Left renal pelvis (tissue), 4 donors: Measurements from ENCODE around the gene ZRANB3. TPM values are rescaled to one million over a fixed set of nuclear protein-coding genes. Genes with fewer than 3 reads are reported as not detected.

Source experiments
- DNase-seq, 4 donors: peaks; one replicate each; pipeline ENCODE4 v3.0.0-alpha.2; 2013; ENCODE audit warnings: low read depth in 4 of 4, low spot score in 3 of 4
- polyA plus RNA-seq, 4 donors: library from polyadenylated mRNA; unstranded; fragments of 120-200 nt; gene quantifications; one replicate each; pipeline ENCODE4 v1.2.1, GENCODE V29; 2013; ENCODE audit not compliant: insufficient read length in 4 of 4

Gene ZRANB3
- polyA plus RNA-seq, 4 donors: 6.8 to 11.2 (median 9.0) TPM

DNA sequence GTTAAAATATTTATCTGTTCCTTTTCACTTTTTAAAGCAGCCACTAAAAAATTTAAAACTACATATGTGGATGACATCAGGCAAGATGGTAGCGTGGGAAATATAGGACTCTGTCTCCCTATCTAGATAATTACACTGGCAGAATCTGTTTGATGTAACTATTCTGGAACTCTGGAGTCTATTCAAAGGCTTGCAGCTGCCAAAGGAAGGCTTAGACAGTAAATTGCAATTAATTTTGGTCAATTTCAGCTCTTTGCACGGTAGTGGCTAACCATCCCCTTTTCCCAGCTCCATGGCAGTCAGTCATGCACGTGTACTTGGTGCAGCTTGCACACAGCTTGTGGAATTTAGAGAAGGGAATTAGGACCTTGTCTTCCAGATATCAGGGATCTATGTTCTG is 343.7 kb downstream of the ZRANB3 start:
- no peak for DNase-seq

DNA sequence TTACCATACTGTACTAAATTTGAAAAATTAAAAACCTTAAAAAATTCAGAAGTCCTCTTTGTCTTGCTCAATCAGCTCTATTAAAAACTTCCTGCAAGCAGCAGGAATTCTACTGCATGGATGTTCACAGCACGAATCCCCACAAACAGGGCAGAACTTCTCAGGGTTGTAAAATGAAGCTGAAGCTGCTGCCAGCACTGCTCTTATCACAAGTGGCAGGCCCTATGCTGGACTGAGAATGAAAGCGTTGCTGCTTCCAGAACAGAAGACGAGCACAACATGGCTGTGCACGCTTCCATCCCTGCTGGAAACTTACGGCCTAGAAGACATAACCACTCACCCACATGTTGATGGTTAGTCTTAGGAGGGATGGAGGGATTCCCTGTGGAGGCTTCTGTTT is 345.0 kb downstream of the ZRANB3 start:
- no peak for DNase-seq

DNA sequence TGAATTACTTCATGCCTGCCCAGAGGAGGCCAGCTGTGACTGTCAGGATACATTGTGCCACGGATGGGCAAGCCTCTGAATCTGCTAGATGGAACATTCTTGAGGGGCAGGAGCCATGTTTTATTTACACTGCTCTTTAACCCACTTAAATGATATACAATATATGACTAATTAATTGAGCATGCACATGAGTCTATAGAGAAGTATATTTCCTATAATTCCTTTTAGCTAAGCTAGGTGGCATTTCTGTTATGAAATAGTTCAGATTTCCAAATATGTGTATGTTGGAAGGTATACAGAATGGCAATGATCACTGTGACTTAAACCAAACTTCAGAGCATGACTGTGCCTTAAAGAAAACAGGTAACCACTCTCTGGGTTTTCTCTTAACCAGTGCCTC is 347.2 kb downstream of the ZRANB3 start:
- DNase-seq: no peak

DNA sequence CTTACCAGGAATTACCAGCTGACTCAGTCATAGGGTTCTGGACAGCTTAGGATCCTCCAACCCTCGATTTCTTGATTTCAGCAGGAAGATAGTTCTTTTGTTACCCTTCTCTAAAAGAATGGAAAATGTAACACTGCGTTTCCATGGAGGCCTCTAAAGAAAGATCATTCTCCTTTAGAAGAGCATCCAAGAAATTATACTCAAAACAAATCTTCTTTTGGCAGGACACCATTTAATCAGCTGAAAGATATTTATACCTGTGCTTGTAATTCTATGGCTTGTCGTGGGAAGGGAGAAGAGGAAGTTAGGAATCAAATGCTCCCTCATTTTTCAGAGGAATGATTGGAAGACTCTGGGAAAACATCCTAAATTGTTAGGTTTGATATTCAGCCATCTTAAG is 348.4 kb downstream of the ZRANB3 start:
- DNase-seq: no peak

DNA sequence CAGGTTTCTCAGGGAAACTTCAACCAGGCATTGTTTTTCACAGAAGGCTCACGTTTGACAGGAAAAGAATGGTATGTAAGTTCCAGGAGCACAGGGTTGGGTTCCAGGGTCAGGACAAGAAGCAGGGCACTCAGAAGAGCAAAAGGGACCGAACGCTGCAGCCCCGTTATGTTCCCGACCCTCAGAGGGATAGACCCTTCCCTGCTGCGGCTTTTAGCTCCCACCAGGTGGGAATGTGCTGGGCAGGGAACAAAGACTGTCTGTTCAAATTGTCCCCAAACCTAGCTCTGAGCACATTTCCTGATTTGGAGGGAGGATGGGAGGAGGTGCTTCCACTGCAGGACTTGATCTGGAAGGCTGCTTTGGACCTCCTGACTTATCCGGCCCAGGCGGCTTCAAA is 348.8 kb downstream of the ZRANB3 start:
- DNase-seq: no peak

DNA sequence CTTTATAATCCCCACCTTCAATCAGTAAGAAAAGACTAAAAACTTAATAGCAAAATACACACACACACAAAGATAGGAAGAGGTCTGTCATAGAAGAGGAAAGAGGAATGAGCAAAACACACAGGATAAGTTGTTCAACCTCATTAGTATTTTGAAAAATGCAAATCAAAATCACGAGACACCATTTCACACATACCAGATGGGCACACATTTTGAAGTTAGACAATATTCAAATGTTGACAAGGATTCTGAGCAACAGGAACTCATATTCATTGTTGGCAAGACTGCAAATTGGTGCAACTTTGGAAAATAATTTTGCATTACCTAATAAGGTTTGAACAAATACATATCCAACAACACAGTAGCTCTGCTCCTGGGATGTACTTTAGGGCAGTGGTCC is 351.3 kb downstream of the ZRANB3 start:
- no peak for DNase-seq

DNA sequence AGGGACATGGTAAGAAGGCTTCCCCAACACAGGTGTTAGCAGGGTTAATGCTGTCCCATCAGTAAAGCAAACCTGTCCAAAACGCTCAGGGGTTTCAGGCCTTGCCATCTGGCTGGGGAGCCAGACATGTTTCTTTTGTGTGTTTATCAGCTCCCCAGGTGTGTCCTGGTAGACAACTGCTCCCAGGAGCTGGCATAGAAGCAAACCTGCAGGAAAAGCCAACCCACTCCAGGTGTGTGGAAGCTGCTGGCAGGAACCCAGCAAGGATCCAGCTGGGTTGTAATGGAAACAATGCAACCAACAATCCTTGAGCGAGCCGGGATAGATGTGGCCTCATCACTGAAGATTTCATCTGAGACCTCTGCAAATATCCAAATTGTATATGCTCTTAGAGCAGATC is 355.8 kb downstream of the ZRANB3 start:
- DNase-seq: no peak

DNA sequence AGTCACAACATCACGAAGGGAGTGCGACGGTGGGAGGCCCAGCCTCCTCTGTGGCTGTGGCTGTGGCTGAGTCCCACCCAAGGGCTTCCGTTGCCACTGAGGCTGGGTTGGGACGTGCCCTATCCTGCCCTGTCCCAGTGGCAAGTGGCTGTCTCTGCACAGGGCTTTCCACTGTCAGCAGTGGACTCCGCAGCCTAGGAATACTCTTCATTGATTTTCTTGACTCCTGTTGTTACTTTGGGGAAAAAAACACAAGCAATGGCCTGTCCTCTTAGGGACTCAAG is 356.3 kb downstream of the ZRANB3 start:
- DNase-seq: no peak

DNA sequence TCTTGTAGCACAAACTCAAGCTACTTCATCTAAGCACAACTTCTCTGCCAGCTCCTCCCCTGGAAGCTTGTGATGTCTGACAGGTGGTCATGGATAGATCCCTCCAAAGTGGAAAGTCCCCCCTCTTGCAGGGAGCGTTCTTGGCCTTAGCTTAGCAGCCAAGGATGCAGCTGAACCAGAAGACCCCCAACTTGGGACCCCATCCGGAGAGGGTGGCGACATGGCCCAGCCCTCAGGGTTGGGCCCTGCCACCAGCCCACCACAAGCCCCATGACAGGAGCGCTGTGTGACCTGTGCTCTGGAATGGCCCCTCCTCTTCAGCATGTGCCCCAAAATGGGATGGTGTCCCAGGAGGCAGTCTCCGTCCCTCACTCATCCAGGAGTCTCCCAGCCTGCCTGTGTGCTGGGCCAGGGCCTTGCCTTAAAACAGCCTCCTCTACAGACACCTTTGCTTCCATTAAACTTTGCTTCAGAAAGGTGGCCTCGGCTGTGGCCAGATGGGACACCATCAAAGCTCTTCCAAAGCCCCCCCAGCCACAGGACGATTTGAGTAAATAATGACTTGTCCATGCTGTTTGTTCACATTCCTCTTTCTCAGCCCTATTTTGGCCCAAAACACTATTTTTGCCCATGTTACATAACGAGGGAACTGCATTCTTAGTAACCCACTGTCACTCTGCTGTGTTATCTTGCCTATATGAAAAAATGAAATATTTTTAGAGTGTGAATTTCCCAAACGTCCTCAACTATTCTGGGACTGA is 356.8 kb downstream of the ZRANB3 start:
- DNase-seq: no peak

DNA sequence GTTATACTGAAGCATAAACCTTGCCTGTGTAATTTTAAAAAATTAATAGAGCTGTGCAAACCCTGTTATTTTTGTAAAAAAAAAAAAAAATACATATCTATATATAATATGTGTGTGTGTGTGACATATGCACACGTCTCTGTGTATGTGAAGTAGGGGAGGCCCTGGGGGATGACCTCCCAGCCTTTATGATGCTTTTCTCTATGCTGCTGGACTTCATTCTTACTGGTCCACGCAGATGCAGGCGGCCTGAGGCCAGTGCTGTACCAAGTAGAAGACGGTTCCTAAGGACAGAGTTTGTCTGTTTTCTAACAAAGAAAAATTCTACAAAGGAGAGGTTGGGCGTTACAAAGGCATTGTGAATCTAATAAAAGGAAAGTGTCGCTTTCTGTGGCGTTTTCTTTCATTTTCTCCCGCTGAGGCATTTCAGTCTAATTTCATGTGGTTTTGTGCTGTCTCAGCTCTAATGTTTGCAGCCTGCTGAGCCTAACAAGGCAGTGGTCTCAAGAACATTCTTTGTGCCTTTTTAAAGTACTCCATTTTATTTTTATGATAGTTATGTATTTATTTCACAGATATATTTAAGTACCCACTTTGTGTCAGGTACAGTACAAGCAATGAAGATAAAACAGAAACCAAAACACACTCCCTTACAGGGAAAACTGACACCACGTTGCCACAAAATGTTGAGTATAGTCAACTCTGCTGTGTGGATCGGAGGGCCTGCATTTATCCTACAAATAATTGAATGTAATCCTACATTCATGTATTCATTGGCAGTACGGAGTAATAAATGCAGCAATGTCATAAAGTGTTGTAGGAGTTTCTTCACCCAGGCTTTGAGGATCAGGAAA is 360.9 kb downstream of the ZRANB3 start:
- DNase-seq: no peak

DNA sequence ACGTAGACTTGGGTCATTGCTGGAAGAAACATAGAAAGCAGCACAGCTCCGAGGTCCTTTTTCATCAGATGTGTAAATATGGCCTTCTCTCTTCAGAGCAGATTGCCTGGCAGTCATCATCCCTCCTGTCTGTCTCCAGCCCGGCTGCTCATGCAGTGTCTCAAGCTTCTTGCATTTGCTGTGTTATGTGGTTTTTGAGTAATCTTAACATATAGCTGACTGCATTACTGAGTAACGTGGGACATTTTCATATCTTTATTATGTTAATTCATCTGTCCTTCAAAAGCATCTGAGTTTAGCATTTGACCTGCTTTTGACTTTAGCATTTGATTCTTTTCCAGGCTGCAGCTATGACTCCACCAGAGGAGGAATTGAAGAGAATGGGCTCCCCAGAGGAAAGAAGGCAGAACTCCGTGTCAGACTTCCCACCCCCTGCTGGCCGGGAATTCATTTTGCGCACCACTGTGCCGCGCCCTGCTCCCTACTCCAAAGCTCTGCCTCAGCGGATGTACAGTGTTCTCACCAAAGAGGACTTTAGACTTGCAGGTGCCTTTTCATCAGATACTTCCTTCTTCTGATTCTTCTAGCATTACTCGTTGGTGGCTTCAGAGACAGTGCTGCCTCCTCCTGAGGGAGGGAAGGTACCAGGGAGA is 362.7 kb downstream of the ZRANB3 start:
- DNase-seq: no peak

DNA sequence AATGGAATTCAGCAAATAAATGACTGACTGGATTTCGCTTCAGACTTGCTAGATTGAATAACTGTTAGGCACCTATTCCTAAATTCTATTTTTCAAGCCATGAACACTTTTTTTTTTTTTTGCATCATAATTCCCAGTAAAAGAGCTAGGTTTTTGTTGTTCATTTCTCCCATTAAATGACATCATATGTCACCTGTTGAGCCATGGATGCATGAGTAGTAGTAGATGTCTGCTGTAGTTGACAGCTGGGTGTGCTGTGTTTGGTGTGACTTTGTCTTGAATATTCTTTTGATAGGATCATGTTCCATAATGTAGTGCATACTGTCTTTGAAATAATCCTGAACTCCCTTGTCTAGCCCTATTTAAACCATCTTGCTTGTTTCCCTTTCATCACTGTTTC is 363.7 kb downstream of the ZRANB3 start:
- no peak for DNase-seq

DNA sequence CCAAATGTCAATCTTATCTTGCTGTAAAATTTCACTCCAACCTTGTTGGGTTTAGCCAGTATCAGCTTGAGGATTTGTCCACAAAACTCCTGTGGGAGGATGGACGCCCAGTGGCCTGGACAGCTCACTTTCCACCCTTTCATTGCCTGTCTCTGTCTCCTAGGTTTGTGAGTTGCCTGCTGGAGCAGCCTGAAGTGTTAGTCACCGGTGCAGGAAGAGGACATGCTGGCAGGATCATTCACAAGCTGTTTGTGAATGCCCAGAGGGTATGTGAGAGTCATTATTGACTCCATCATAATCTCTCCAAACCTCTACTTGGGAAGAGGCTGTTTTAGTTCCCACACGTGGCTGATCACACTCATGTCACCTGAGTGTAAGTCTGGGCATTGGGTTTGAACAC is 366.6 kb downstream of the ZRANB3 start:
- DNase-seq: no peak

DNA sequence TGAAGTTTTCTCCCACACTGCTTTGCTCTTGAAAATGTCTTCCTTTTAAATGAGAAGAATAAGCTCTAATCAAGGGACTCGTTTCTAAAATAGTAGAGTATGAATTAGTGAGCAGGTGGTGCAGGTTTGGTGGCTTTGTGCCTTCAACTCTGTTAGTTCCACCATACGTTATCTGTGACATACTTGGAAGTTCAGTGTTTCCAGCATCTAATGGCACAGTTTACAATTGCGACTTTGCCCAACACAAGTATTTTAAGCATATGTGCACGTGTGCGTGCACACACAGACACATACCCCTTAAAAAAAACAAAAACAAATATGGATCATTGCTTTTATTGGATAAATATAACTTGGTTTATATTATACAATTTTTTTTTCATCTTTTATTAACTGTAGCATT is 367.1 kb downstream of the ZRANB3 start:
- no peak for DNase-seq

DNA sequence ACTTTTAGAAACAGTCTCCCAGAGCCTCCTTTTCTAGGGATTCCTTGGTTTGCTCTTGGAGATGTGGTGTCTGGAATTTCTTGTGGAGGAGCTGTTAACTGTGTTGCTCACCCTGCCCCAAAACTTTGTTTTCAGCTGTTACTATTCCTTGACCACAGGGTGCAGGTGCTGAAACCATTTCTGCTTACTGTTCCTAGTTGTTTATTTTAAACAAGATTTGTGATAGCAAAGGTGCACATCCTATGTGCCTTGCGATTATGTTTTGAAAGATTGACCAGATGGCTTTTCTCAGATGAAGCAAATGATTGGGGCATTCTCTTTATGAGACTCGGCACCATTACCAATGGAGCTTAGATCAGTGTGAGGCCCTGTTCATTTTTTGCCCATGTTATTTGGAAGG is 367.7 kb downstream of the ZRANB3 start:
- no peak for DNase-seq

DNA sequence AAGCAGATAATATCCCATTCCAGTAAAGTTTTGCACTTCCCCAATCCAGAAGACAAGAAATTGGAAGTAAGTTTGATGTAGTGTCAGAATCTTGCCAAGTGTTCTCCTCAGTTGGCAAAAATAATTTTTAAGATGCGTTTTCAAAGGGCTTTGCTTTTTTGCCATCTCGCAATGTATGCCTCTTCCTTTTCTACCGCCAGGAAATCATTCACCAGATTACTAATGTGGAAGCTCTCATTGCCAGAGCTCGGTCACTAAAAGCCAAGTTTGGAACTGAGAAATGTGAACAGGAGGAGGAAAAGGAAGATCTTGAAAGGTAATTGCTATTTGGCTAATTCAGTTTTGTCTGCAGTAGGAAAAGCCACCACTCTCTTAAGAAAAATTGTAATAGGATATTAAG is 368.2 kb downstream of the ZRANB3 start:
- no peak for DNase-seq

DNA sequence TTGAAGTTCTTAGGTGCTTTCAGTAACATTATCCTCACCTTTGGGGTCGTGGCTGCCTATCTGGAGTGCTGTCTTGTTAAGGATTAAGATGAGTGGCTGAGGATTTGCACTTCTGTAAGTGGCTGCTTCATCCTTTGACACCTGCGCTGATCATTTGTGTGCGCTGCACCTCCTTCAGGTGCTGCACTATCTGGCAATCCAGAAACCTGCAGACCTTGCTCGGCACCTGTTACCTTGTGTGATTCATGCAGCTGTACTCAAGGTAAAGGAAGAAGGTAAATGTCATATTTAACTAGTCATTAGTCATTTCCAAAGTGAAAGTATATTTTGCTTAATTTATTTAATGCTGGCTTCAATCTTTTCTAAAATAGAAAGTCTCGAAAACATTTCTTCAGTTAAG is 368.6 kb downstream of the ZRANB3 start:
- DNase-seq: no peak

DNA sequence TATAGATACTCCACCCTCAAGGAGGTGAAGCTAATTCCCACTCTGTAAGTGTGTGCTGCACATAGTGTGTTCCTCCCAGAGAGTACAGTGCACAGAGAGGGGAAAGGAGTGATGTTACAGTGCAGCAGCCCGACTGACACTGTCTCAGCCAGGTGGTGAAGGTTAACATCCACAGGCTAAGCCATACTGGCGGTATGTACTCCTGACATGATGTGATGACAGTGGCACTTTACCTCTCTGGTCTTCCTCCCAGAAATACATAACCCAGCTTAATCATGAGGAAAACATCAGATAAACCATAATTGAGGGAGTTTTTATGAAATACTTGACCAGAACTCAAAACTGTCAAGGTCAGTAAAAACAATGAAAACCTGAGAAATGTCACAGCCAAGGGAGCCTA is 371.8 kb downstream of the ZRANB3 start:
- DNase-seq: no peak

DNA sequence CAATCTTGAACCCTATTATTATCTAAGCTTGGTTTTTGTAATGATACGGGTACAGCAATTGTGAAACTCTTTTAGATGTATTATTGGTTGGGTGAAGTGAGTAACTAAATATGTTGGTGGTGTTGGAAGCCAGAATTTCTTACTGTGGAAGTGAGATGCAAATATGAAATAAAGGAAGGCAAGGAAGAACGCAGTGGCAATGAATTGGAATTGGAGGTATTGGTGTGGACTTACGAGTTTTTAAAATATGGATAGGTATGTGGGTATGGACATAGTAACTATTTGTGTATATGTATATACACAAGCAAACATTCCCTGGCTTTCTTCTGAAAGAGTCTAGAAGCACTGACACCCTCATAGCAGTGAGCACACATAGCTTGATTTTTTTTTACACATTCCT is 373.2 kb downstream of the ZRANB3 start:
- DNase-seq: no peak

DNA sequence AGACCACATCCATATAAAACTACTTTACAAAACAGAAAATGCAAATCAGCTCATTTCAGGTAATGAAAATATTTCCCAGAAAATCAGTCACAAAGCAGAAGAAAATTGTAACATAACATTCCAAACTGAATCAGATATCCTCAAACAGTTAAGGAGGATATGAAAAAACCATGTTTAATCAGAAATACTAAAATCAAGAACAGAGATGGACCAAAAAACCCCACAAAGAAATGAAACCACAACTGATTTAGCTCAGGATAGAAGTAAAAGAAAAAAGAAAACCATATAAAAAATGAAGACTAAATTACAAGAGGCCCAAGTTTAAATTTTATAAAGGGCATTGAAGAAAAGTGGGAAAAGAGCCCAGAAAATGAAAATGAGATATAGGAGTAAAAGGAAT is 376.1 kb downstream of the ZRANB3 start:
- no peak for DNase-seq

DNA sequence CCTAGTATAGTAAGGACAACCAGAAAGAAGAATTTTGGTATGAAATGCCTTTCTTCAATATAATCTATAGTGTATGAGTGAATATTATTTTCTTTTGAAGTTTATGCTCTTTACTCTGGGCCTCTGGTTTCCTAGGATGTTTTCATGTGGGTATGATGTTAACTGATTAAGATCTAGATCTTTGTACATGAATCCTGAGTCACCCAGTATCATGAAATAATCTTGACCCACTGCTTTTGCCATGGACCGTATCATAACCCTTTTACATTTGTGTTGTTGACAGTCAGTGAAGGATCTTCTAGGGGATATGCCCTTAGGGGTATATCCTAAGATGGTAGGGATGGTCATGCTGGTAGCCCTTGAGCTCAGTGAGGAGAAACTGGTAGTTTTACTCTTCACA is 378.7 kb downstream of the ZRANB3 start:
- DNase-seq: no peak

DNA sequence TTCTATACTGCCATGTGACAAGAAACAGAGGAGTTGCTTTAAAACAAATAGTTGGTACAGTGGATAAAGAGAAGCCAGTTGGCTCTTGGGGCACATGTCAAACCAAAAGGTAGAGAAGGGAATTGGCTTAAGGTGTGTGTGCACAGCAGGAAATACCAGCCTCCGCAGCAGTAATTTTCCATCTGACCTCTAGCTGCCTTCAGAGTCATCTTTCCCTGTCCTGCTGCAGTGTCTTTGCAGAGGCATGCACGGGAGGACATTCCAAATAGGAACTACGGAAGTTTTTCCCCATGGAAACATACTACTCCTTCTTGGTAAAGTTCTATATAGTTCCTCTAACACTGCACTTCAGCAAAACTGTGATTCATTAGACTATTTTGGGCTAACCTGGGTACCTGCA is 379.4 kb downstream of the ZRANB3 start:
- DNase-seq: no peak
